ENCODE measurements around the gene GPR142.

Gene GPR142

GRCh38 chr17:74343526-74344284 is 23.6 kb upstream of the GPR142 start:
- TF ChIP-seq USF1 (IDR thresholded peaks at IDR 0.05) (no peak), RAD21 (IDR thresholded peaks at IDR 0.05; ENCODE audit: low read depth) (no peak), EP300 (IDR thresholded peaks at IDR 0.05; ENCODE audit: borderline replicate concordance) (no peak), MAX (IDR thresholded peaks at IDR 0.05) (no peak), YY1 (IDR thresholded peaks at IDR 0.05; ENCODE audit: low read depth) (no peak), TAF1 (IDR thresholded peaks at IDR 0.05; ENCODE audit: low read depth) (no peak), CREB1 (IDR thresholded peaks at IDR 0.05; ENCODE audit: low read depth) (no peak), EGR1 (IDR thresholded peaks at IDR 0.05) (no peak), NFIC (IDR thresholded peaks at IDR 0.05) (no peak), TCF12 (IDR thresholded peaks at IDR 0.05; ENCODE audit: low read depth) (no peak), TEAD4 (IDR thresholded peaks at IDR 0.05) (no peak), FOXM1 (IDR thresholded peaks at IDR 0.05; ENCODE audit: borderline replicate concordance, low read depth) (no peak), CEBPB (IDR thresholded peaks at IDR 0.05) (no peak), ZBTB7A (IDR thresholded peaks at IDR 0.05; ENCODE audit: low read depth) (no peak)

- TF ChIP-seq TCF12 (IDR thresholded peaks at IDR 0.05; ENCODE audit: low read depth) (no peak), RAD21 (IDR thresholded peaks at IDR 0.05; ENCODE audit: low read depth) (no peak), TAF1 (IDR thresholded peaks at IDR 0.05; ENCODE audit: low read depth) (no peak), USF1 (IDR thresholded peaks at IDR 0.05) (no peak), TEAD4 (IDR thresholded peaks at IDR 0.05) (no peak), NFIC (IDR thresholded peaks at IDR 0.05) (no peak), CEBPB (IDR thresholded peaks at IDR 0.05) (no peak), ZBTB7A (IDR thresholded peaks at IDR 0.05; ENCODE audit: low read depth) (no peak), YY1 (IDR thresholded peaks at IDR 0.05; ENCODE audit: low read depth) (no peak), EGR1 (IDR thresholded peaks at IDR 0.05) (no peak), REST (IDR thresholded peaks at IDR 0.05; ENCODE audit: low read depth) (no peak), EP300 (IDR thresholded peaks at IDR 0.05; ENCODE audit: borderline replicate concordance) (no peak), FOXM1 (IDR thresholded peaks at IDR 0.05; ENCODE audit: borderline replicate concordance, low read depth) (no peak), MAX (IDR thresholded peaks at IDR 0.05) (no peak), CREB1 (IDR thresholded peaks at IDR 0.05; ENCODE audit: low read depth) (no peak)
Measured at GRCh38 chr17:74344658-74345057, 22.6 kb upstream of the GPR142 start.

GRCh38 chr17:74345433-74346241 is 21.7 kb upstream of the GPR142 start:
- TF ChIP-seq ZBTB7A (IDR thresholded peaks at IDR 0.05; ENCODE audit: low read depth) (no peak), USF1 (IDR thresholded peaks at IDR 0.05) (no peak), CREB1 (IDR thresholded peaks at IDR 0.05; ENCODE audit: low read depth) (no peak), EP300 (IDR thresholded peaks at IDR 0.05; ENCODE audit: borderline replicate concordance) (no peak), TAF1 (IDR thresholded peaks at IDR 0.05; ENCODE audit: low read depth) (no peak), TEAD4 (IDR thresholded peaks at IDR 0.05) (no peak), TCF12 (IDR thresholded peaks at IDR 0.05; ENCODE audit: low read depth) (no peak), RAD21 (IDR thresholded peaks at IDR 0.05; ENCODE audit: low read depth) (no peak), EGR1 (IDR thresholded peaks at IDR 0.05) (no peak), YY1 (IDR thresholded peaks at IDR 0.05; ENCODE audit: low read depth) (no peak), MAX (IDR thresholded peaks at IDR 0.05) (no peak), FOXM1 (IDR thresholded peaks at IDR 0.05; ENCODE audit: borderline replicate concordance, low read depth) (no peak), NFIC (IDR thresholded peaks at IDR 0.05) (no peak), CEBPB (IDR thresholded peaks at IDR 0.05) (no peak)

- TF ChIP-seq TCF12 (IDR thresholded peaks at IDR 0.05; ENCODE audit: low read depth) (no peak), CEBPB (IDR thresholded peaks at IDR 0.05) (no peak), ZBTB7A (IDR thresholded peaks at IDR 0.05; ENCODE audit: low read depth) (no peak), TEAD4 (IDR thresholded peaks at IDR 0.05) (no peak), USF1 (IDR thresholded peaks at IDR 0.05) (no peak), NFIC (IDR thresholded peaks at IDR 0.05) (no peak), FOXM1 (IDR thresholded peaks at IDR 0.05; ENCODE audit: borderline replicate concordance, low read depth) (no peak), RAD21 (IDR thresholded peaks at IDR 0.05; ENCODE audit: low read depth) (no peak), YY1 (IDR thresholded peaks at IDR 0.05; ENCODE audit: low read depth) (no peak), CREB1 (IDR thresholded peaks at IDR 0.05; ENCODE audit: low read depth) (no peak), EGR1 (IDR thresholded peaks at IDR 0.05) (no peak), EP300 (IDR thresholded peaks at IDR 0.05; ENCODE audit: borderline replicate concordance) (no peak), MAX (IDR thresholded peaks at IDR 0.05) (no peak), TAF1 (IDR thresholded peaks at IDR 0.05; ENCODE audit: low read depth) (no peak), REST (IDR thresholded peaks at IDR 0.05; ENCODE audit: low read depth) (no peak)
Measured at GRCh38 chr17:74347646-74348045, 19.7 kb upstream of the GPR142 start.

Data from Ishikawa (cell line).